Heart right ventricle (tissue), 16 donors: ENCODE results near the gene SETD2. TPM values are rescaled to one million over a fixed set of nuclear protein-coding genes. Genes with fewer than 3 reads are reported as not detected.

ENCODE experiments used
- ATAC-seq, 8 donors: fragments of 200-7000 bp; cut with Tn5 transposase; one replicate each; pipeline ENCODE4 v1.9.1; 2020; ENCODE audit warnings: mild to moderate bottlenecking in 8 of 8, moderate library complexity in 8 of 8, moderate number of reproducible peaks in 1 of 8
- DNase-seq, 2 donors: peaks; one replicate each; pipeline ENCODE4 v3.0.0-alpha.2; 2020
- H3K27ac ChIP-seq, 10 donors: fragments of 200-600 bp; sonication (generic) in 2 of 10; one replicate each; pipeline versions ENCODE4 v1.5.0 to v1.8.0; 2020 to 2022; ENCODE audit warnings: mild to moderate bottlenecking in 3 of 10
- H3K27me3 ChIP-seq, 7 donors: fragments of 200-600 bp; one replicate each; pipeline ENCODE4 v1.8.0; 2021 to 2022; ENCODE audit warnings: mild to moderate bottlenecking in 2 of 7
- H3K36me3 ChIP-seq, 9 donors: fragments of 200-600 bp; sonication (generic) in 1 of 9; one replicate each; pipeline versions ENCODE4 v1.5.0 to v1.8.0; 2020 to 2022; ENCODE audit warnings: mild to moderate bottlenecking in 2 of 9
- H3K4me1 ChIP-seq, 9 donors: fragments of 200-600 bp; sonication (generic) in 1 of 9; one replicate each; pipeline versions ENCODE4 v1.5.0 to v1.8.0; 2020 to 2022; ENCODE audit warnings: mild to moderate bottlenecking in 4 of 9
- H3K4me3 ChIP-seq, 10 donors: fragments of 200-600 bp; sonication (generic) in 2 of 10; one replicate each; pipeline versions ENCODE4 v1.5.0 to v1.8.0; 2020 to 2022; ENCODE audit warnings: mild to moderate bottlenecking in 7 of 10, moderate library complexity in 2 of 10
- H3K9me3 ChIP-seq, 11 donors: fragments of 200-600 bp in 10 of 11; sonication (generic) in 2 of 11; one replicate each; pipeline versions ENCODE4 v1.5.0 to v1.8.0; 2013 to 2022; ENCODE audit warnings: mild to moderate bottlenecking in 2 of 11, control low read depth in 1 of 11, moderate library complexity in 1 of 11
- WGBS, 2 donors: extraction: QIAGEN DNeasy Blood & Tissue Kit; methylation state at CpG; one replicate each; pipeline ENCODE4 v1.1.7; 2013; ENCODE audit warnings: inconsistent platforms in 1 of 2; 5-methylcytosine and 5-hydroxymethylcytosine counted together
- intact Hi-C, 10 donors: fragments of 100-400 bp; cut with DNase I; formaldehyde crosslinking; loops; one replicate each; pipeline versions ENCODE4 v1.11.1 to v1.14.2; 2022
- polyA plus RNA-seq, 2 donors: library from polyadenylated mRNA; stranded (reverse); fragments of 200-250 nt; gene quantifications; one replicate each; pipeline ENCODE4 v1.2.3, GENCODE V29; 2013
- total RNA-seq, 10 donors: library from RNA; stranded (reverse); fragmentation: NEBNext Ultra II Directional in 3 of 10; extraction: Animal tissue kit (Norgen Biotek cat#: 25700) in 3 of 10; gene quantifications; one replicate each; pipeline versions ENCODE4 v1.2.1 to v1.2.4, GENCODE V29; 2021 to 2023
- TF ChIP-seq, protein P1 (sequence below), 9 donors: fragments of 200-600 bp; sonication (generic) in 2 of 9; IDR thresholded peaks; one replicate each; pipeline versions ENCODE4 v1.5.0 to v1.8.0; 2021 to 2022; ENCODE audit warnings: antibody characterized with exemption in 9 of 9, mild to moderate bottlenecking in 5 of 9, moderate library complexity in 1 of 9
- donor health status: Arrhythmogenic right ventricular cardiomyopathy.
- donor health status: ischemic (EF 13 %, LVEDD 7.1; RV severe dilation, severe dysfunction).
- donor health status: healthy with polysubstance abuse.
- donor health status: DM: no; HTN: yes; CAD: no.
- donor health status: DM: no; HTN: no; CAD: no.
- donor health status: ischemic (EF 25% LVEDD 6.9; RV normal size, moderate dysfunction).
- donor health status: ischemic (EF 25% LVEDD 5.7; RV mildly dilated, moderate dysfunction).
- donor health status: healthy.
- donor health status: DM: yes; HTN: yes; CAD: no.
- donor health status: Ischemic cardiomyopathy.
- donor health status: ischemic (EF 35%, LVEDD 5.7; RV mildly dilated, moderate dysfunction).
- donor health status: nonischemic (EF 11% LVEDD 7.7; RV severe dilation, severe dysfunction).
- donor health status: DM: yes; HTN: yes; CAD: no.
- donor health status: PGD.
- donor health status: ischemic (EF 29% LVEDD 5.4; RV normal size, mild dysfunction).
- donor health status: nonischemic (EF 23%, LVEDD 6.1; RV moderate dilation, normal function).

Gene SETD2
- total and polyA plus RNA-seq, 12 donors = 8.6 to 34.4 (median 30.0) TPM

DNA sequence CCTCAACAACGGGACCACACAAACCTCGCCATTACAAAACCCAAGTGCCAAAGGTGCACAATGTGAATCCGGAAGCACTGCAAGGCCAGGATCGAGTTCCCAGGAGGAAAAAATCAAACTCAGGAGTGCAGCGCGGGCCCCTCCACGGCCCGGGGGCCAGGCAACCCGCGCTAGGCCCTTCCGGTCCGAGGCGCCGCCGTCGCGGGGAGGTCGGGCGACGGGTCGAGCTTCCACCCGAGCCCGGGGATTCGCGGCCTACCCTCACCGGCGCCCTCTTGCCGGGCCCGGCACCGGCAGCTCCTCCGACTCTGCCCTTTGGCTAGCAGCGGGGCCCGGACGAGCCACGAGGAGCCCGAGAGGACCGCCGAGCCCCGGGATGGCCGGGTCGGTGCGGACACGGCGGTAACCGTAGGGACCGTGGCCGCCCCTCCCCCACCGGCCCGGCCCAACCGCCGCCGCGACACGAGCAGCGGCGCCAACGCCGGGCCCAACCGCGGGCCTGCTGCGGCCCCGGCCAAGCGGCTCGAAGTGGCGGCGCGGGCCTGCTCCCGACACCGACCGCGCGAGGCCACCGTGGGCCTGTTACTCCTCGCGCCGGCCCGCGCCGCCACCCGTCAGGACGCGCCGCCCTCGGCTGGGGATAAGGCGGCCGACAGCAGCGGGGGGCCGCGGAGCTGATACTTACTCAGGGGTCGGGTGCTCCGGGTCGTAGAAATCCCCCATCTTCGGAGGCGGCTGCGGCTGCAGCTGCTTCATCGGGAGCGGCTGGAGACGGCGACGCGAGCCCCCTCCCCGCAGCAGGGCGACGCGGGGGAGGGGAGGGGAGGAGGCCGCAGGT lies 525 bp downstream of the SETD2 start:
- ATAC-seq = peak in 6 of 8 donors; percentile 2 to 61 (median 50)
- Histone ChIP-seq H3K4me1 (peaks cover 8 to 63% (median 59%) of the 10 kb centered on the region in 9 donors), H3K4me3 (peak overlapping the region; percentile 81 to 99 (median 95)), H3K27ac (peak overlapping the region; percentile 91 to 98 (median 96)), H3K9me3 (no peaks in the 10 kb centered on the region), H3K27me3 (no peaks in the 10 kb centered on the region), H3K36me3 (no peaks in the 10 kb centered on the region)
- peak; percentile 40 to 48 for DNase-seq
- TF ChIP-seq, protein P1, sequence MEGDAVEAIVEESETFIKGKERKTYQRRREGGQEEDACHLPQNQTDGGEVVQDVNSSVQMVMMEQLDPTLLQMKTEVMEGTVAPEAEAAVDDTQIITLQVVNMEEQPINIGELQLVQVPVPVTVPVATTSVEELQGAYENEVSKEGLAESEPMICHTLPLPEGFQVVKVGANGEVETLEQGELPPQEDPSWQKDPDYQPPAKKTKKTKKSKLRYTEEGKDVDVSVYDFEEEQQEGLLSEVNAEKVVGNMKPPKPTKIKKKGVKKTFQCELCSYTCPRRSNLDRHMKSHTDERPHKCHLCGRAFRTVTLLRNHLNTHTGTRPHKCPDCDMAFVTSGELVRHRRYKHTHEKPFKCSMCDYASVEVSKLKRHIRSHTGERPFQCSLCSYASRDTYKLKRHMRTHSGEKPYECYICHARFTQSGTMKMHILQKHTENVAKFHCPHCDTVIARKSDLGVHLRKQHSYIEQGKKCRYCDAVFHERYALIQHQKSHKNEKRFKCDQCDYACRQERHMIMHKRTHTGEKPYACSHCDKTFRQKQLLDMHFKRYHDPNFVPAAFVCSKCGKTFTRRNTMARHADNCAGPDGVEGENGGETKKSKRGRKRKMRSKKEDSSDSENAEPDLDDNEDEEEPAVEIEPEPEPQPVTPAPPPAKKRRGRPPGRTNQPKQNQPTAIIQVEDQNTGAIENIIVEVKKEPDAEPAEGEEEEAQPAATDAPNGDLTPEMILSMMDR (IDR thresholded peaks at IDR 0.05) = no peak
- intact Hi-C loops = loop anchor here in 1 of 10 donors (10.0 kb wide), 1 partner anchor 121 kb away; the partner anchor contains the start of genes KIF9 and KLHL18
- 0% methylated on average over 74 to 101 of the region's 106 CpGs for WGBS, 2 donors

DNA sequence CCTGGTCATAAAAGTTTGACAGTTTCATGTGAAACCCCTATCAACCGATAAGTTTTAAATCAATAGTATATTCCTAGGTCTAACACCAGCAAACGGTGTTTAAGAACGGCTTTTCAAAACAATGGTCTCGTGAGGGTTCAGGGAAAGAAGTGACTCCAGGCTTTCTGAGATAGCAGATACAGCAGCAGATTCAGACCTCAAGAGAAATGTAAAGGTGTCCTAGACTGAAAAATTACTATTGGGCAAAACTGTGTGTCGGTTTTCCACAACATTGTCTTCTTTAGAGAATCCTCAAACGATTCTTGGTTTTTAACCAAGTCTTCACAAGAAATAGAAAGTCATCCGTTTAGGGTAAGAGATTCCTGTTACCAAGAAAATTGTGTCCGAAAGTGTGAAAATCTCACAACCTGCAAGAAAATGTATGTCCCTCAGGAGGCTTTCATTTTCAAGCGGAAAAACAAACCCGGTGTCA lies 1.2 kb downstream of the SETD2 start:
- intact Hi-C loops = loop anchor here in 1 of 10 donors (10.0 kb wide), 1 partner anchor 122 kb away; the partner anchor contains the start of genes KIF9 and KLHL18
- peak overlapping the region in 9 of 10 donors; percentile 93 to 98 (median 97) for H3K27ac ChIP-seq

DNA sequence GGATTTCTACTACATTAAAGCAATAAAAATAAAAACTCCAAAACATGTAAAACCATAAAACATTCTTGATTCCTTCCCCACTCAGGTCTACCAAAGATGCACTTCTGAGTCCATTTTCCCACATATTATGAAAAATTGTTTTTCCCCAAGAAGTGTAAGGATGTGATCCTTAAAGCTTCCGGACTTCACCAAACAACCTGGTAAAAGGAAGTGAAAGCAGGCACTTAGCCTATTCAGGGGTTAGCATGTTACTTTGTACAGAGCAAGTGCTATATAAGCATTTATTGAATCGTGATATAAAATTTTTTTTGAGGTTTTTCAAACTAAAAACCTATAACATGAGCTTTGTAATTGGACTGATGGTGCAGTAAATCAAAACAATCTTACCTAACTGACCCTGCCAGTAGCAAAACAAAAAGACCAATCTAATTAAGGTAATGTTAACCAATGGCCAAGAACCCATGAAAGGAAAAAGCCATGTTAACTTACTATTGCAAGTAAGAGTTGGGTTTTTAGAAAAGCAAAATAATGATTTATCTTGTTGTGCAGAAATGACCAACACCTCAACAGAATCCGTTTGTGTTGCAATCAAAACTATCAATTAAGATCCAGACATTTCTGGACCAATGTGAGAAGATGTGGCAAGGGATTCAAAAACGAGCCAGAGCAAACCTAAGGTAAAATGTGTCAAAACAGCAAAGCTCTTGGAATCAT lies 1.8 kb downstream of the SETD2 start:
- peak overlapping the region in 5 of 10 donors; percentile 93 to 98 (median 96) for H3K27ac ChIP-seq
- ATAC-seq (no peak), DNase-seq (no peak)
- 17 to 24% methylated on average over 4 of the region's 4 CpGs for WGBS, 2 donors
- no peaks in the 10 kb centered on the region for H3K9me3 ChIP-seq
- H3K4me1 ChIP-seq = peaks cover 8 to 73% (median 69%) of the 10 kb centered on the region in 9 donors
- intact Hi-C loops = loop anchor here in 1 of 10 donors (10.0 kb wide), 1 partner anchor 123 kb away; the partner anchor contains the start of genes KIF9 and KLHL18
- no peaks in the 10 kb centered on the region for H3K27me3 ChIP-seq
- peak overlapping the region in 9 of 10 donors; percentile 81 to 99 (median 97) for H3K4me3 ChIP-seq
- no peaks in the 10 kb centered on the region for H3K36me3 ChIP-seq
- TF ChIP-seq, protein P1 (IDR thresholded peaks at IDR 0.05) = no peak

More for the DNA sequence above, 1.2 kb downstream of the SETD2 start:
- no peaks in the 10 kb centered on the region for H3K27me3 ChIP-seq
- H3K9me3 ChIP-seq = no peaks in the 10 kb centered on the region
- DNase-seq (no peak), ATAC-seq (no peak)
- 1 to 2% methylated on average over 10 of the region's 10 CpGs for WGBS, 2 donors
- no peaks in the 10 kb centered on the region for H3K36me3 ChIP-seq
- H3K4me3 ChIP-seq = peak overlapping the region; percentile 81 to 99 (median 95)
- TF ChIP-seq, protein P1 (IDR thresholded peaks at IDR 0.05) = no peak
- peaks cover 8 to 69% (median 66%) of the 10 kb centered on the region in 9 donors for H3K4me1 ChIP-seq

DNA sequence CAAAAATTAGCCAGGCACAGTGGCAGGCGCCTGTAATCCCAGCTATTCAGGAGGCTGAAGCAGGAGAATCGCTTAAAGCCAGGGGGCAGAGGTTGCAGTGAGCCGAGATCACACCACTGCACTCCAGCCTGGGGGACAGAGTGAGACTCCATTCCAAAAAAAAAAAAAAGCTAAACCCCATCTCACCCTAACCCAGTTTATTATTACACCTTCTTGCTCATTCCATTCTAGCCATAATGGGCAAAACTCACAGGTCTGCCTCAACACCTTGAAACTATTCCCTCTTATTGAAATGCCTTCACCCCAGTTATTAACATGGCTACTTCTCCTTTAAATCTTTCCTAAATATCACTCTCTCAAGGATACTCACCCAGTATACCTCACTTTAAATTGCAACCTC lies 4.1 kb downstream of the SETD2 start:
- TF ChIP-seq, protein P1 (IDR thresholded peaks at IDR 0.05) = no peak
- WGBS, 2 donors = 77 to 78% methylated on average over 3 of the region's 3 CpGs
- intact Hi-C loops = loop anchor here in 1 of 10 donors (10.0 kb wide), 2 partner anchors 125 to 145 kb away; partner anchors contain the start of genes KIF9 and KLHL18
- Histone ChIP-seq H3K27me3 (no peaks in the 10 kb centered on the region), H3K36me3 (no peaks in the 10 kb centered on the region), H3K9me3 (no peaks in the 10 kb centered on the region), H3K27ac (no peak overlapping the region), H3K4me3 (no peak overlapping the region), H3K4me1 (peaks cover 8 to 77% (median 62%) of the 10 kb centered on the region in 9 donors)
- DNase-seq (no peak), ATAC-seq (no peak)
